Choroid plexus epithelial cell (primary cell): ENCODE measurements around the gene SLC8B1.

ENCODE experiments used
- DNase-seq: peaks from one replicate; pipeline ENCODE4 v3.0.0-alpha.2; 2010; ENCODE audit warnings: low read depth
- H3K4me3 ChIP-seq: 2 replicates; pipeline ENCODE4 v1.5.1; 2011; ENCODE audit warnings: low read depth, mild to moderate bottlenecking, control low read depth, low read length, moderate library complexity
- CTCF ChIP-seq: conservative IDR thresholded peaks from 2 replicates; pipeline ENCODE4 v1.5.1; 2011; ENCODE audit warnings: low read depth, mild to moderate bottlenecking, control low read depth, inconsistent platforms, low read length, moderate library complexity

SLC8B1 gene

GRCh38 chr12:113273053-113273725 is 61.7 kb downstream of the SLC8B1 start:
- no peak for TF ChIP-seq CTCF
- DNase-seq, result peak; percentile 46
- no peak overlapping the region for H3K4me3 ChIP-seq

- no peak overlapping the region for H3K4me3 ChIP-seq
- peak; percentile 84 for DNase-seq
- no peak for TF ChIP-seq CTCF
Observed at GRCh38 chr12:113271853-113272561, 62.9 kb downstream of the SLC8B1 start.

GRCh38 chr12:113271466-113271852 is 63.5 kb downstream of the SLC8B1 start:
- H3K4me3 ChIP-seq, result no peak overlapping the region
- DNase-seq, result no peak
- no peak for TF ChIP-seq CTCF

- no peak for DNase-seq
- no peak for TF ChIP-seq CTCF
- no peak overlapping the region for H3K4me3 ChIP-seq
Observed at GRCh38 chr12:113270709-113271009, 64.2 kb downstream of the SLC8B1 start.

- DNase-seq, result no peak
- no peak for TF ChIP-seq CTCF
- H3K4me3 ChIP-seq, result no peak overlapping the region
Observed at GRCh38 chr12:113269257-113269943, 65.5 kb downstream of the SLC8B1 start.

- H3K4me3 ChIP-seq, result no peak overlapping the region
- no peak for DNase-seq
- no peak for TF ChIP-seq CTCF
Observed at GRCh38 chr12:113268621-113269020, 66.3 kb downstream of the SLC8B1 start.
